Activated CD4-positive, alpha-beta T cell treated with anti-CD3 and anti-CD28 coated beads for 4 hours (primary cell): ENCODE measurements around the gene RNF4.
"Not testable (repeated sequence)": the region's sequence is repeated elsewhere in the genome, so short reads cannot be mapped to it uniquely, and the experiment has no call there.

Experiments
- DNase-seq, 2 donors: peaks; one replicate each; pipeline ENCODE4 v3.0.0-alpha.2; 2020

The RNF4 gene

GRCh38 chr4:2459589-2460349 is 9.1 kb upstream of the RNF4 start:
- no peak for DNase-seq

GRCh38 chr4:2461246-2461960 is 7.5 kb upstream of the RNF4 start:
- DNase-seq: no peak

DNA sequence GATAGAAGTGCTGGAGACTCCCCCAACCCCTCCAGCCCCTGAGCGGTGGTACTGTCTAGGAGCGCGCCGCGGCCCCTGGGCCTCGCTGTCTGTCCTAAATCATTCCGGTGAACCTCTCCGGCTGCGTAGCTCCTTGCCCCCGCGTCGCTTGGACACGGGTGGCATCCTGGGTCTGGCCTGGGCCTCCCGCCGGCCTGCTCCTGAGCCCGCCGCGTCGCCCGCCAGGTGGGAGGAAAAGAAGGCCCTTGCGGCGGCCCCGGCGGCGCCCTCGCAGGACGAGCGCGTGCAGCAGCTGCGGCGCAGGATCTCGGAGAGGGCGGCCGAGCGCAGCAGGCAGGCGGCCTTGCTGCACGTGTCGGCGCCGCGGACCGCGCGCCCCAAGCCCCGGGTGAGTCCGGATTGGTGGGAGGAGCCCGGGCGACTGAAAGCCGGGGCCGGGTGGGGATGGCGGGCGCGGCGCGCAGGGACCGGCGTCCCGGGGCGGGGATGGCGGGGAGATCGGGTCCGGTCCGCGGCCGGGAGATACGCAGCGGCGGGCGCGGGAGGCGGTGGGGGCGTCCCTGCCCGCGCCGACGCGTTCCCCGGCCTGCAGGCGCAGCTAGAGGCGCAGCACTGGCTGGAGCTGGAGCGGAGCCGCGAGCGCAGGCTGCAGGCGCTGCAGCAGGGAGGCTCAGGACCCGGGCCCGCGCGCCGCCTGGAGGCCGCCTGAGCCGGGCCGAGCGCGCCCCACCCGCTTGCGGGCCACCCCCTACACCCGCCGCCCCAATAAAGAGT is 6.5 kb upstream of the RNF4 start:
- peak; percentile 58 to 69 for DNase-seq

DNA sequence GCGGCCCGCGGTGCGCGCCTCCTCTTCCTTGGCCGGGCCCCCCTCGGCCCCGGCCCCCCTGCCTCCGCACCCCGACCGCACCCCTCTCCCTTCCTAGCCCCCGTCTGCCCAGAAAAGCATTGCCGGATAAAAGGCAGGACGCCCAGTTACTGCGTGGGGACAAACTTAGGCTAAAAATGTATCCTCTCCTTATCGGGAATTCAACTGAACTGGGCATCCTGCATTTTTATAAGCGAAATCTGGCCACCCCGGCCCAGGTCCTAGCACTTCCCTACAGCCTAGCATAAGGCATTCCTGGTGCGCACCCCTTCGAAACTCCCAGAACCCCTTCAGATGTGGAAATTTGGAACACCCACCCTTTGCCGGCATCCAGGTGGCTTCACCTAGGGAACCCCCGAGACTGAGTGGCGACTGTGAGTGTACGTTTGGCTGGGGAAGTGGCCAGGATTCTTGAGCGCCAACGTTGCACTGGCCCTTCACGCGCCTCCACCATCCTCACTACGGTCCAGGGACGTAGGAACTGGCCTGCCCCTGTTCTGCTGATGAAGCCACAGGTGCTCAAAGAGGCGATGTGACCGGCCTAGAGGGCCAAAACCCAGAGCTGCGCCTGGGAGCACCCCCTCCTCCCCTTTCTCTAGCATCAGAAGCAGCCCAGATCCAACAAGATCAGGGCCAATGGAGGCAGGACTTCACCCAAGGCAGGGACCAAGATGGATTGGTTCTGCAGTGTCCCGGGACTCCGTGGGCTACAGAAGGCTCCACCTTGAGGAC is 5.7 kb upstream of the RNF4 start:
- DNase-seq: no peak

DNA sequence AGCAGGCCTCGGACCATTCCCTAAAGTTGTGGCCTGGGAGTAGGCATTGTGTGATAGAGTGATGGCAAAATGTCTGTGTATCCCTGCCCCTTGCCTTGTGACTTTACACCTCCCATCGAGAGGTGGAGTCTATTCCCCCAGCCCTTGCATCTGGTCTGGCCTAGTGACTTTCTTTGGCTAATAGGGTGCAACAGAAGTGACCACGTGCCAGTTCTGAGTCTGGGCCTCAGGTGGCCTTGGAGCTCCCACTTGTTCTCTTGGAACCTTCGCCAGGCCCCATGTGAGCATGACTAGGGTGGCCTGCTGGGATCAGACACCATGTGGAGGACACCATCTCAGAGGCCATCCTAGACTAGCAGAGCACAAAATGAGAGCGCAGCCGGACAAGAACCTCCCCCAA is 3.9 kb upstream of the RNF4 start:
- no peak for DNase-seq

- not testable (repeated sequence) for DNase-seq
Observed at GRCh38 chr4:2465544-2465943, 3.4 kb upstream of the RNF4 start.

DNA sequence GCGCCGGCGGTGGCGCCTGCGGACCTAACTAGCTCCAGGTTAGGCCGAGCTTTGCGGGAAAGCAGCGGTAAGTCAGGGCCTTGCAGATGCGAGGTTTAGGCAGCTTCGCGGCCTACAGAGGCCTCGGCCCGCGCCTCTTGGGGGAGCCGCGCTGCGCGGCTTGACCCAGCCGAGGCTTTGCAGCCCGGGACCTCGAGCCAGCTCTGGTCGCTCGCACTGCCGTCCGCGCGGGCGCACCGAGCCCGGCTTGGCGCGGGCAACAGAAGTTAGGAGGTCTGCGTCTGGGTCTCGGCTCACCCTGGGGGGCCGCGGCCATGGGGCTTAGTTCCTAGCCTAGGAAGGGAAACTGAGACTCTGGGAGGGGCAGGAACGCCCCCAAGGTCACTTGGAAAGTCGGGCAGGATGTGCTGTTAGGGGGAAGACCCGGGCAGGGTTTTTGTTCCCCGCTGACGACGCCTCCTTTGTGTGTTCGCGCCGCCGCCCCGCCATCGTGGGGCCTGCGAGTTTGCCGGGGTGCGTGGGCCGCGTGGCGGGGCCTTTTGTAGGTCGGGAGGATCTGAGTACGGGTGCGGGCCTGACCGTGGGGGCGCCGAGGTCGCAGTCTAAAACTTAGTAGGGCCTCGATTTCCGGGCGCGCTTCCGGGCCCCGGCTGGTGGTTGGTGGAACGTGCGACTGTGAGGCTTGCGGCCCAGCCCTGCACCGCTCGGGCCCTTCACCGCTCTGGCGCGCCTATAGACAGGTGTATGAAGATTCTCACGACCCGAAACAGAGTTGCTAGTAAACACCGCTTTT is 482 bp downstream of the RNF4 start:
- DNase-seq: peak; percentile 62 to 76

- no peak for DNase-seq
Observed at GRCh38 chr4:2470791-2471190, 1.9 kb downstream of the RNF4 start.

DNA sequence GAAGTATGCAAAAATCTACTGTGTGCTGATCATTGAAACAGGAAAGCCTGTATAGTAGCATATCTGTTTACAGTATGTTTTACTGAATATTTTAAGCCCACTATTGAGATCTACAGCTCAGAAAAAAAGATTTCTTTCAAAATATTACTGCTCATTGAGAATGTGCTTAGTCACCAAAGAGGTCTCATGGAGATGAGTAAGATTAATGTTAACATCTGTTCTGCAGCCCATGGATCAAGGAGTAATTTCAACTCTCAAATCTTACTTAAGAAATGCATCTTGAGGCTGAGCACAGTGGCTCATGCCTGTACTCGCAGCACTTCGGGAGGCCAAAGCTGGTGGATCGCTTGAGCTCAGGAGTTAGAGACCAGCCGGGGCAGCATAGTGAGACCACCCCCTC is 3.3 kb downstream of the RNF4 start:
- DNase-seq: no peak

GRCh38 chr4:2478229-2478628 is 9.3 kb downstream of the RNF4 start:
- DNase-seq: no peak

GRCh38 chr4:2480649-2481048 is 11.7 kb downstream of the RNF4 start:
- no peak for DNase-seq

DNA sequence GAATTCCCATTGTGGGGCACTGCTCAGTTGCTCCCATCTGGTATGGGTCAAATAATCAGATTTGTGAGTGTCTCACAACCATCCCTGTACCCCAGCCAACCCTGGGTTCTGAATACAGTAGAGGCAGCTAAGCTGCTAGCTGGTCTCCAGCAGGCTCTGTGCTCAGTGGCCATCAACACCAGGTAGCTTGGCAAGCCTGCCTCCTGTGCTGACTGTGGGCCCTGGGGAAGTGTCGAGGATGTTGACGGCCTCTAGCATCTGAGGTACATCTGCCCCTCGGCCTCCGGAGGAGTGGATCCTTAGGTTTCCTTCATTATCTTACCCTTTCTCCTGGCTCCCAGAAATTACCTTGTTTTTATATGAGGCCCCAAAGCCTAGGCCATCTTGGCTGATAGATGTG is 13.3 kb downstream of the RNF4 start:
- DNase-seq: no peak

DNA sequence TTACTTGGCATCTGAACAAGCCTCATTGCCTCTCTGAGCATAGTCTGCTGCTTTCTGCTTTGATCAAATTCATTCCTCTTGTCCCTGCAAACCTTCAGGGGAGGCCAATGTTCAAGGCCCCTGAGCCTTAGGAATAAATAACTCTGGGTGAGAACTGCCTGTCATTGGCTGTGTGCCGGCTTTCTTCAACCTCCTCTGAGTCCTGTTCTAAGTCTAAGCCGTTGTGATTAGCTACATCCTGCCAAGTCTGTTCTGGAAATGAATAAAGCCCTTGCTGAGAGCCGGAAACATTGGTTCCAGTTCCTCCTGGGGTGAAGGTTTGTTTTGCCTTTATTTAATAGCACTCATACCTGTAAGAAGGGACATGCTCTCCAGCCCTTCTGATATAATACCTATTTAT is 13.8 kb downstream of the RNF4 start:
- no peak for DNase-seq

GRCh38 chr4:2483237-2483636 is 14.3 kb downstream of the RNF4 start:
- no peak for DNase-seq

DNA sequence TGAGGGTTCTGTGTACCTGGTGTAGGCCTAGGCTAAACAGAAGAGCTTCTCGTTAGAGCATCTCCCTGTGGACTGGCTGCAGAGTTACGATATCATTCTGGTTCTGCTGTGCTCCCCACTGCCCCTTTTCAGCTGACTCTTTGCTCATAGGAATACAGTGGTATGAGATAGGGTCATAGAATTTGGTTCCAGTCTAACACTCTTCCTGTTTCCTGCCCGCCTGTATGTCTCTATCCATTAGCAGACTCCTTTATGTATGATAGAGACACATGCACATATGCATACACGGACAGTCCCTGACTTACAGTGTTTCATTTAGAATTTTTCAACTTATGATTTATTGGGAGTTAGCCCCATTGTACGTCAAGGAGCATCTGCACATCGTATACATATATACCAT is 15.3 kb downstream of the RNF4 start:
- no peak for DNase-seq

- DNase-seq: peak; percentile 41 to 48
Observed at GRCh38 chr4:2484993-2485392, 16.1 kb downstream of the RNF4 start.

DNA sequence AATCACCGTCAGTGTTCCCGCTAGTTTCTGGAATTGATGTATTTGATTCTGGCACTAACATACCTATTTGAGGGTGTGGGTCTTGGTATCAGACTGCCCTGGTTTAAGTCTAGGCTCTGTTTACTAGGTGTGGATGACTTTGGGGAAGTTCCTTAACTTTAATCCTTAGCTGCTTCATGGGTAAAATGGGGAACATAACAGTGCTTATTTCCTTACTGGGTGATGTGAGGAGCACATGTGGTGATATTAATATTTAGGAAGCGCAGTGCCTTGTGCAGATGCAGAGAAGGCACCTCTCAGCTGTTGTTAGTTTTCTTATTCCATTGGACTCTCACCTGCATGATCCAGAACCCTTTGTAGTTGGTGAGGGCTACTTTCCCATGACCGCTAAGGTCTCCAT is 17.1 kb downstream of the RNF4 start:
- DNase-seq: no peak

DNA sequence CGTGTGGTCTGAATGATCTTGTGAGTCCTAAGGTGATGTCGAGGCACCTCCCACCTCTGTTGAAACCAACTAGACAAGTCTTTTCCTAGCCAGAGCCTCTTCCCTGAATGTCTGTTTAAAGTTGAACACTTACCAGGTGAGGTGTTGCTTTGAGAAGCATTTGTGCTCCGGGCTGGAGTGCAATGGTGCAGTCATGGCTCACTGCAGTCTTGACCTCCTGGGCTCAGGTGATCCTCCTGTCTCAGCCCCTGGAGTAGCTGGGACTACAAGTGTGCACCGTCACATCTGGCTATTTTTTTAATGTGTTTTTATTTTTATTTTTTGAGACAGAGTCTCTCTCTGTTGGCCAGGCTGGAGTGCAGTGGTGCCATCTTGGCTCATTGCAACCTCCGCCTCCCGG is 18.1 kb downstream of the RNF4 start:
- DNase-seq: no peak

DNA sequence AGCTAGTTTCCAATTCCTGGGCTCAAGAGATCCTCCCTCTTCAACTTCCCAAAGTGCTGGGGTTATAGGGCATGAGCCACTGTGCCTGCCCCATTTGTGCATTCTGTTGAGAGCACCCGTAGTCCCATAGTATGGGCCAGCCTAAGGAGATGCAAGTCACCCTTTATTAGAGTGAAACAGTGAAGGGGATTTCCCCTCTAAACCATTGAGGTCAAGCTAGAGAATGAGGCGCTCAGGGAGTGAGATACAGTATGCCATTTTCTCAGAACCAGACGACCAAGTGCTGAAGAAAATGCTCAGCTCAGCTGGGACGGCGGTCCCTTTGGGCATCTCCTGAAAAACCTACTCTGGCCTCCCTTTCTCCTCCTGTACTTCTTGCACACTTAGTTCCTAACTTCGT is 18.7 kb downstream of the RNF4 start:
- DNase-seq: no peak

DNA sequence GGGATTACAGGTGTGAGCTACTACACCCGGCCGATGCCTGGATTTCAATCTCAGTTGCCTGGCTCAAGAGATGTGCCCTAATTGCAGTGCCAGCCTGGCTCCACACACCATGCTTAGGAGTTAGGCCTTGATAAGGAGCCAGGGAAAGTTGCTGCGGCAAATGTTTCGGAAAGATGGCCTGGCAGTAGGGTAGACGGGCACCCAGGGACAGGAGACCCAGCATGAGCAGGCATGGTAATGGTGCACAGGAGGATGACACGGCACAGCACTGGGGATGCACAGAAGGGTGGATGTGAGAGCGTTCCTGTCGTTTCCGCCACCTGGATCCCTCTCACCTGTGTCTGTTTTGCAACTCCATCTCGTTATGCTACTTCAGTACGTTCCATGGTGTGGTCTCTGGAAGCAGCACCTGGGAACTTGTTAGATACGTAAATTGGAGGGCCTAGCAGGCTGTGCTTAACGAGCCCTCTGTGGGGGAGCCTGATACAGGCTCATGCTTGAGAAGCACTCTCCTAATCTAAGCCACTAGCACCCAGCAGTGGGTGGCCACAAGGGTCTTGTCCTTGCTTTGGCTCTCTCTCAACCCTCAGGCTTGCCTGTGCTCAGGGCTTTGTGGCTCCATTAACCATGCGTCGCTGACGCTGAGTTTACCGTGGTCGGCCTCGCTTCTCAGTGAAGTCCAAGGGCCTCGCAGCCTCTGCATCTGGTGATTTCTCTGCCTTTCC is 20.3 kb downstream of the RNF4 start:
- DNase-seq: no peak

GRCh38 chr4:2489841-2490552 is 21.1 kb downstream of the RNF4 start:
- DNase-seq: no peak
